COLO829 (cell line): ENCODE data around the gene FNDC3A.

ENCODE experiments used
- DNase-seq: peaks from one replicate; pipeline ENCODE4 v3.0.0; 2012; ENCODE audit warnings: low spot score

The FNDC3A gene, protein sequence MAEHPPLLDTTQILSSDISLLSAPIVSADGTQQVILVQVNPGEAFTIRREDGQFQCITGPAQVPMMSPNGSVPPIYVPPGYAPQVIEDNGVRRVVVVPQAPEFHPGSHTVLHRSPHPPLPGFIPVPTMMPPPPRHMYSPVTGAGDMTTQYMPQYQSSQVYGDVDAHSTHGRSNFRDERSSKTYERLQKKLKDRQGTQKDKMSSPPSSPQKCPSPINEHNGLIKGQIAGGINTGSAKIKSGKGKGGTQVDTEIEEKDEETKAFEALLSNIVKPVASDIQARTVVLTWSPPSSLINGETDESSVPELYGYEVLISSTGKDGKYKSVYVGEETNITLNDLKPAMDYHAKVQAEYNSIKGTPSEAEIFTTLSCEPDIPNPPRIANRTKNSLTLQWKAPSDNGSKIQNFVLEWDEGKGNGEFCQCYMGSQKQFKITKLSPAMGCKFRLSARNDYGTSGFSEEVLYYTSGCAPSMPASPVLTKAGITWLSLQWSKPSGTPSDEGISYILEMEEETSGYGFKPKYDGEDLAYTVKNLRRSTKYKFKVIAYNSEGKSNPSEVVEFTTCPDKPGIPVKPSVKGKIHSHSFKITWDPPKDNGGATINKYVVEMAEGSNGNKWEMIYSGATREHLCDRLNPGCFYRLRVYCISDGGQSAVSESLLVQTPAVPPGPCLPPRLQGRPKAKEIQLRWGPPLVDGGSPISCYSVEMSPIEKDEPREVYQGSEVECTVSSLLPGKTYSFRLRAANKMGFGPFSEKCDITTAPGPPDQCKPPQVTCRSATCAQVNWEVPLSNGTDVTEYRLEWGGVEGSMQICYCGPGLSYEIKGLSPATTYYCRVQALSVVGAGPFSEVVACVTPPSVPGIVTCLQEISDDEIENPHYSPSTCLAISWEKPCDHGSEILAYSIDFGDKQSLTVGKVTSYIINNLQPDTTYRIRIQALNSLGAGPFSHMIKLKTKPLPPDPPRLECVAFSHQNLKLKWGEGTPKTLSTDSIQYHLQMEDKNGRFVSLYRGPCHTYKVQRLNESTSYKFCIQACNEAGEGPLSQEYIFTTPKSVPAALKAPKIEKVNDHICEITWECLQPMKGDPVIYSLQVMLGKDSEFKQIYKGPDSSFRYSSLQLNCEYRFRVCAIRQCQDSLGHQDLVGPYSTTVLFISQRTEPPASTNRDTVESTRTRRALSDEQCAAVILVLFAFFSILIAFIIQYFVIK

DNA sequence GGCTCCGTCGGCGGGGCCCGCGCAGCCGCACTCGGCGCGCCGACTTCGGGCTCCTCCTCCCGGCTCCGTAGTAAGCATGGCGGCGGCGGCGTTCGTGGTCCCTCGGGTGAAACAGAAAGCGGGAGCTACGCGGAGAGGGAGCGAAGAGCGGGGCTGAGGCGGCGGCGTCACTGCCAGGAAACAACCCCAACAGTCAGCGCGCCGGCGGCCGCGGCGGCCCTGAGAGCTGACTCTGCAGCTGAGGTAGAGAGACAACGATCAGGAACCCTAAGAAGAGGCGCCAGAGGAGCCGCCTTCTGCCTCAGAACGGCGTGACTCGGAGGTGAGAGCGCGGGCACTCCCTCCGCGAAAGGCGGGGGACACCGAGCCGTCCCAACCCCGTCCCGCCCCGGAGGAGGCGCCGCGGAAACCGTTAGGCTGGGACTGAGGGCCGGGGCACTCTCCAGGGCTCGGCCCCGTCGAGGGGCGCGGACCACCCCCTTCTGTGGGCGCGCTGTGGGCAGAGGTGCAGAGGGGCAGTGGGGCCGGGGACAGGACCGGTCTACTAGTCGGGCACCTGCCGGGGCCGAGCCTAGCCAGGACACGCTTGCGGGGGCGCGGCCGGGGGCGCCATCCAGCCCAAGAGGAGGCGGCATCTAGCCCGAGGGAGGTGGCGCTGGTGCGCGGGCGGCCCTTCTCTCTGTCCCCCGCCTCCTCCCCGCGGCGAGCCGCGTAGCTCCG lies at the start of gene FNDC3A:
Gene FNDC3A (plus strand): TSS at position 57 of the 720 bp plus-strand sequence. CDS start 30,279 bp downstream, outside the sequence.
- DNase-seq: peak; percentile 65

DNA sequence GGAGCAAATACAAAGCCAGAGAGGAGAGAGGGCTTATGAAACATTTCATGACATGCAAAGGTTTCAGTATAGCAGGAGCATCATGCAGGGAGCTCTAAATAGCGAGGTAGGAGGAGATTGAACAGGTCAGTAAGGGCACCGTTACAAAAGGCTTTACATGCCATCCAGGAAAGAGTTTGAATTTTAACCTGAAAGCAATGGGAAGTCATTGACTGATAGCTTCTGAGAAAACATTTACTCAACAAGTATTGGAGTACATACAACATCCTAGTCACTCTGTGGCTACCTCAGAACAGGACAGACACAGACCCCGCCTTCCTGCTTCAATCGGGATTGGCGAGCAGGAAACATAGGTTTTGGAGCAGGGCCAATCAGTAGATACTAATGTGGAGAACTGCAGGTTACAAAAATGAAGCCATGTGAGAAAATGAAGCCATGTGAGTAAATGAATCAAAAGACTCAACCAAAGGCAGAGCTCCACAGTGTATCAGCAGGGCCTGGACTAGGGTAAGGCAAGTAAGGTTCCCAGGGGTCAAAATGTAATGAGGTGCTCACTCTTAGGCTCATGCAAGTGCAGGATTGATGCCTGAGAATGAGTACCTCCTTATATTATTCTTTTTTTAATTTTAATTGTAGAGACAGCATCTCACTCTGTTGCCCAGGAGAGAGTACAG lies 46.8 kb upstream of the FNDC3A start:
- DNase-seq: no peak

GRCh38 chr13:48930918-48931317 lies 44.8 kb upstream of the FNDC3A start:
- no peak for DNase-seq

DNA sequence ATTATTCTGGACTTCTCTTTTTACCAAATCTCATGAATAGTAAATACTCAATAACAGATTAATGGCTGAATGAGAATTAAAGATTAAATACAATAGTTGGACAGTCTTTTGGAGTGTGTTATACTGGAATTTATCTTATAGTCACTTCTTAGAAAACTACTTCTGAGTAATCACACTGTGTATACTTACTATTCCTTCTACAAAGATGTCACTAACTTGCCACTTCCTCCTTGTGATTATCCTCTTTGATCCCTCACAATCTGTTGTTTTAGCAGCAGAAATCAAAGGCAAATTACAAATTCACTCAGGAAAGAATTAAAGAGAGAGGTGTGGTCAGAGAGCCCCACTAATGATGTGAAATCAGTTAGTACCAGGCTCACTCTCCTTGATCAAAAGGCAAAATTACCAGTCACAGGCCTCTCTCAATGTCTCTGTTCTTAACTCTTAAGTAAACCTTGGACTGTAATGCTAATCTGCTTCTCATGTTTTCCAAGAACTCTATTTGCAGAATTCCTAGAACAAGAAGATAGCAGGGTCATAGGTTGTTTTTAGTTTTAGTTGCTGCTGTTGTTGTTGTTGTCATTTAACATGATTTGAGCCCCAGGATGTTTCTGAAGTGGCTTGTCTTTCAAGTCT lies 37.3 kb upstream of the FNDC3A start:
- DNase-seq: no peak

DNA sequence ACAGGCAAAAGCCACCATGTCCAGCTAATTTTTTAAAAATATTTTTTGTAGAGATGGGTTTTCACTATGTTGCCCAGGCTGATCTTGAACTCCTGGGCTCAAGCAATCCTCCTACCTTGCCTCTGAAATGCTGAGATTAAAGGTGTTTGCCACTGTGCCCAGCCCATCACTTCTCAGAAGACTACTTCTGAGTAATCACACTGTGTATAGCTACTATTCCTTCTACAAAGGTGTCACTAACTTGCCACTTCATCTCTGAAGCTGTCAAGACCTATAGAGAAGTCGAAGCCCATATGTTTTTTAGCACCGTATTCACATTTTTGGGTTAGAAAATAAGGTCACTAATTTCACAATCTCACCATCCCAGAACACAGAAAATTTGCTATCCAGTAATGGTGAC lies 36.0 kb upstream of the FNDC3A start:
- no peak for DNase-seq

GRCh38 chr13:48942131-48942530 lies 33.6 kb upstream of the FNDC3A start:
- DNase-seq: peak; percentile 13

DNA sequence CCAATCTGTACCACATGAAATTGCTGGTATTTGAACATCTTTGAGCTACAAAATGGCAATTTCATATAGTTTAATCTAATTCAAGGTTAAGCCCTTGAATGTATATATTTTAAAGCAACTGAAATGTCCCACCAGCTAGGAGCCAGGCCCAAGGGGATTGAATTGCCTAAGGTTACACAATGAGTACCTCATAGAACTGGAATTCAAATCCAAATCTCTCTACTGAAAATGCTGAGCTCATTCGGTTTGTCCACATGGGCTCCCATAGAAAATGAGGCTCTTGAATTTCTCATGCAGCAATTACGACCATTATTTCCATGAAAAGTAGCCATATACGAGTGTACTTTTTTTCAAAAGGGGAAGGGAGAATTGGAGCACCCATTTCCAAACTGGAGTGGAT lies 31.5 kb upstream of the FNDC3A start:
- DNase-seq: no peak

DNA sequence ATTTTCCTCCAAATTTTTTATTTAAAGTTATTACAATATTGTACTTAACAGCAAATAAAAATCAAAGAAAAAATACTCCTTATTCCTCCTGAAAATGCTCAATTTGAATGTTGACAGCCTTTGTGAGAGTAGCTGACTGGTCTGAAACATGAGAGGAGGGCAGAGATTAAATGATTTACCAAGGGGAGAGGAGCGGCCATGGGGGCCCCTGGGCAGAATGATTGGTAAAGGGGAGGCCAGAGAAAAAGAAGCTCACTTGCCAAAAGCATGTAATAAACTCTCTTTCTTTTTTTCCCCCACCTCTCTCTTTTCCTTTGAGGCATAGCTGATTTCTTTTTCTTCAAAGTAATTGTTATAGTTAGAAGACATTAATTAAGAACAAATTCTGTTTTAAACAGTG lies 30.1 kb upstream of the FNDC3A start:
- no peak for DNase-seq

- DNase-seq: no peak
These were observed 29.5 kb upstream of the FNDC3A start for GRCh38 chr13:48946163-48946562.

GRCh38 chr13:48949566-48950500 lies 25.9 kb upstream of the FNDC3A start:
- DNase-seq: peak; percentile 18

- DNase-seq: peak; percentile 40
These were observed 25.2 kb upstream of the FNDC3A start for GRCh38 chr13:48950501-48950875.

- no peak for DNase-seq
These were observed 21.6 kb upstream of the FNDC3A start for GRCh38 chr13:48954081-48954480.

DNA sequence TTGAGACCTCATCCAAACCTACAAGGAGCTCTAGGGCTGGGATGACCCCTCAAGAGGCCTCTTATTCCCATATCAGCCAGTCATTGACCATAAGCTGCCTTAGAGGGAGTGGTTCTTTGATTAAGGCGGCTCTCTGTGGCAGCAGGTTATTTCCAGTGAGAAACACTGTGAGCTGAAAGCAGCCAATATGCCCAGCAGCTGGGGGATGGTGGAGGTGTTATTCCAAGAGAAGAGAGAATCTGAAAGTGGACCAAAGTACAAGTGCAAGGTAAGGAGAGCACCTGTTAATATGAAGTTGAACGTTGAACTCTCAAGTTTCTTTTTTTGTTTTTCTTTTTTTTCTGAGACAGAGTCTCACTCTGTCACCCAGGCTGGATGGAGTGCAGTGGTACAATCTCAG lies 20.2 kb upstream of the FNDC3A start:
- no peak for DNase-seq

DNA sequence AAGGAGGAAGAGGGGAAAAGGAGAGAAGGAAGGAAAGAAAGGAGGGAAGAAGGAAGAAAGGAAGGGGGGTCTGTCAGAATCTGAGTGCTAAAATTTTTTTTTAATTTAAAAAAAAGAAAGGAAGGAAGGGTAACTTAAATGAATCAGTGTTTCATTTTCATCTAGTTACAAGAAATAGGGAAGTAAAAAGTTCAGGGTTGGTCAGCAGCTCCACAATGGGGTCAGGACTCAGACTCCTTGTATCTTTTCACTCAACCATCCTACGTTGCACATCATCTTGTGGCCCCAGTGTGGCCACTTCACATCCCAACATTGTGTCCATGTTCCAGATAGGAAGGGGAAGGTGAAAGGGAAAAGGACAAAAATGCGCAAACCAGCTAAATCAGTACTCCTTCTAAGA lies 14.3 kb upstream of the FNDC3A start:
- no peak for DNase-seq

DNA sequence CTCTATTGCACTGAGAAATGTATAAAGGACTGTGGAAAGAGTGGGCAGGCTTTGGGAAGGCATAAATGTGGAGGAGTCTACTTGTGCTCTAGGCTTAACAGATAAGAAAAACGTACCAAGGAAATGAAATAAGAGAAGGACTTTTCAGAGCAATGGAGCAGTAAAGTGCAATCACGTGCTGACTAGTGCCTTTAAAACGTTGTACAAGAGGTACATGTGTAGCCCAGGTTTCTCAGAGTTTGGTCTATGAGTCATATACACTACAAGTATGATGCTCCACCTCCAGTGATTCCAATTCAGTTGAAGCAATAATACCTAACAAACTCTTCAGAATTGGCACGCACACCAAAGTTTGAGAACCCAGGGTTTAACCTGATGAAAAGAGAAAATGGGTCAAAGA lies 13.4 kb upstream of the FNDC3A start:
- DNase-seq: no peak

DNA sequence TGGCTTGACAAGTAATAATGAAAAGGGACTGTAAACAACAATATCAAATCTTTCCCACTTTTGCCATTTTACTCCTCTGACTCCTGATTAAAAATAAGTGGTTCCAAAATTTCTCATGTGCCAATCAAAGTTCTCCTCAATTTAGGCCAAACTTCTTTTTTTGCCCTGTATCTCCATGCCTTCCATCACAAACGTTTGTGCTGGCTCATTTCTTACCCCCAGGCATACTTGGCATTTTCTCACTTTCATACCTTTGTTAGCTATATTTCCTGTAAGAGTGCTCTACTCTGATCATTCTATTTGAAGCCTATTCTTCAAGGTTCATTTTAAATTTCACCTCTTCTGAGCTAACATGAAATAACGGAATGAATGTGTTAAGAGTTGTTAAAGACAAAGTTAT lies 10.0 kb upstream of the FNDC3A start:
- no peak for DNase-seq

GRCh38 chr13:48969685-48970084 lies 6.0 kb upstream of the FNDC3A start:
- DNase-seq: no peak

- no peak for DNase-seq
These were observed 1.8 kb upstream of the FNDC3A start for GRCh38 chr13:48973845-48974431.
